Measurements from ENCODE around the gene CYB5R2.

Gene CYB5R2

GRCh38 chr11:7668911-7669310, 4.4 kb downstream of the CYB5R2 start:
- no peak for ATAC-seq
- TF ChIP-seq SNAI2 (CRISPR knock-in tag; IDR thresholded peaks at IDR 0.05) (no peak), GLIS3 (CRISPR knock-in tag; IDR thresholded peaks at IDR 0.05) (no peak), BACH2 (CRISPR knock-in tag; IDR thresholded peaks at IDR 0.05; ENCODE audit: borderline replicate concordance) (no peak), ISL1 (CRISPR knock-in tag; IDR thresholded peaks at IDR 0.05) (no peak), RARB (CRISPR knock-in tag; IDR thresholded peaks at IDR 0.05) (no peak), PATZ1 (CRISPR knock-in tag; IDR thresholded peaks at IDR 0.05; ENCODE audit: borderline replicate concordance) (no peak), ZNF70 (CRISPR knock-in tag; IDR thresholded peaks at IDR 0.05) (no peak)
- TF ChIP-seq, protein P1, sequence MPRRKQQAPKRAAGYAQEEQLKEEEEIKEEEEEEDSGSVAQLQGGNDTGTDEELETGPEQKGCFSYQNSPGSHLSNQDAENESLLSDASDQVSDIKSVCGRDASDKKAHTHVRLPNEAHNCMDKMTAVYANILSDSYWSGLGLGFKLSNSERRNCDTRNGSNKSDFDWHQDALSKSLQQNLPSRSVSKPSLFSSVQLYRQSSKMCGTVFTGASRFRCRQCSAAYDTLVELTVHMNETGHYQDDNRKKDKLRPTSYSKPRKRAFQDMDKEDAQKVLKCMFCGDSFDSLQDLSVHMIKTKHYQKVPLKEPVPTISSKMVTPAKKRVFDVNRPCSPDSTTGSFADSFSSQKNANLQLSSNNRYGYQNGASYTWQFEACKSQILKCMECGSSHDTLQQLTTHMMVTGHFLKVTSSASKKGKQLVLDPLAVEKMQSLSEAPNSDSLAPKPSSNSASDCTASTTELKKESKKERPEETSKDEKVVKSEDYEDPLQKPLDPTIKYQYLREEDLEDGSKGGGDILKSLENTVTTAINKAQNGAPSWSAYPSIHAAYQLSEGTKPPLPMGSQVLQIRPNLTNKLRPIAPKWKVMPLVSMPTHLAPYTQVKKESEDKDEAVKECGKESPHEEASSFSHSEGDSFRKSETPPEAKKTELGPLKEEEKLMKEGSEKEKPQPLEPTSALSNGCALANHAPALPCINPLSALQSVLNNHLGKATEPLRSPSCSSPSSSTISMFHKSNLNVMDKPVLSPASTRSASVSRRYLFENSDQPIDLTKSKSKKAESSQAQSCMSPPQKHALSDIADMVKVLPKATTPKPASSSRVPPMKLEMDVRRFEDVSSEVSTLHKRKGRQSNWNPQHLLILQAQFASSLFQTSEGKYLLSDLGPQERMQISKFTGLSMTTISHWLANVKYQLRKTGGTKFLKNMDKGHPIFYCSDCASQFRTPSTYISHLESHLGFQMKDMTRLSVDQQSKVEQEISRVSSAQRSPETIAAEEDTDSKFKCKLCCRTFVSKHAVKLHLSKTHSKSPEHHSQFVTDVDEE (CRISPR knock-in tag; IDR thresholded peaks at IDR 0.05): no peak
- TF ChIP-seq, protein P2, sequence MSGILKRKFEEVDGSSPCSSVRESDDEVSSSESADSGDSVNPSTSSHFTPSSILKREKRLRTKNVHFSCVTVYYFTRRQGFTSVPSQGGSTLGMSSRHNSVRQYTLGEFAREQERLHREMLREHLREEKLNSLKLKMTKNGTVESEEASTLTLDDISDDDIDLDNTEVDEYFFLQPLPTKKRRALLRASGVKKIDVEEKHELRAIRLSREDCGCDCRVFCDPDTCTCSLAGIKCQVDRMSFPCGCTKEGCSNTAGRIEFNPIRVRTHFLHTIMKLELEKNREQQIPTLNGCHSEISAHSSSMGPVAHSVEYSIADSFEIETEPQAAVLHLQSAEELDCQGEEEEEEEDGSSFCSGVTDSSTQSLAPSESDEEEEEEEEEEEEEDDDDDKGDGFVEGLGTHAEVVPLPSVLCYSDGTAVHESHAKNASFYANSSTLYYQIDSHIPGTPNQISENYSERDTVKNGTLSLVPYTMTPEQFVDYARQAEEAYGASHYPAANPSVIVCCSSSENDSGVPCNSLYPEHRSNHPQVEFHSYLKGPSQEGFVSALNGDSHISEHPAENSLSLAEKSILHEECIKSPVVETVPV (CRISPR knock-in tag; IDR thresholded peaks at IDR 0.05): no peak

GRCh38 chr11:7668464-7668863, 4.8 kb downstream of the CYB5R2 start:
- ATAC-seq: no peak
- TF ChIP-seq GLIS3 (CRISPR knock-in tag; IDR thresholded peaks at IDR 0.05): no peak
- no peak for TF ChIP-seq CSDC2 (CRISPR knock-in tag; IDR thresholded peaks at IDR 0.05)
- no peak for TF ChIP-seq ZFP30 (CRISPR knock-in tag; IDR thresholded peaks at IDR 0.05)
- TF ChIP-seq ZNF565 (CRISPR knock-in tag; conservative IDR thresholded peaks at IDR 0.05; ENCODE audit: low read depth): no peak
- no peak for TF ChIP-seq ARNTL (CRISPR knock-in tag; IDR thresholded peaks at IDR 0.05; ENCODE audit: borderline replicate concordance, low read depth)
- TF ChIP-seq PPARA (CRISPR knock-in tag; IDR thresholded peaks at IDR 0.05; ENCODE audit: borderline replicate concordance): no peak
- no peak for TF ChIP-seq ZNF8 (CRISPR knock-in tag; IDR thresholded peaks at IDR 0.05)
- no peak for TF ChIP-seq OSR1 (CRISPR knock-in tag; IDR thresholded peaks at IDR 0.05)
- TF ChIP-seq ZFP3 (CRISPR knock-in tag; IDR thresholded peaks at IDR 0.05): no peak
- TF ChIP-seq BACH2 (CRISPR knock-in tag; IDR thresholded peaks at IDR 0.05; ENCODE audit: borderline replicate concordance): no peak
- TF ChIP-seq CREB5 (CRISPR knock-in tag; IDR thresholded peaks at IDR 0.05; ENCODE audit: low read depth): no peak
- no peak for TF ChIP-seq TCF4 (CRISPR knock-in tag; IDR thresholded peaks at IDR 0.05; ENCODE audit: borderline replicate concordance)

DNA sequence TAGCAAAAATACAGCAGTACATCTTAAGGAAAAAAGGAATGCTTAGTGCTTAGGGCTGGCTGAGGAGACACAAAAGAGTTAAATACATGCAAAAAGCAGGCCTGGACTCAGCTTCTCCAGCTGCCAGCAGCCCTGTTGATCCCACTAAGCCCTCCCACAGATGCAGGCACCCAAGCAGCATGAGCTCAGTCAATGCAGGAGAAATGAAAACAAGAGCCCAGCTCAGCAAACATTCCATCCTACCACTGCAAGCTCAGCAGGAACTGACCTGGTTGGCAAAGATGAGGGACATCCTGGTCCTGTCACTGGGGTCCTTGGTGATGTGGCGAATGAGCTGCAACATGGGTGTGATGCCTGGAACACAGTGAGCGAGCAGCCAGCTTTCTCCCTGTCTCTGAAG, 5.8 kb downstream of the CYB5R2 start:
- no peak for ATAC-seq
- TF ChIP-seq ESRRG (CRISPR knock-in tag; IDR thresholded peaks at IDR 0.05) (no peak), ZNF565 (CRISPR knock-in tag; conservative IDR thresholded peaks at IDR 0.05; ENCODE audit: low read depth) (no peak), GLIS3 (CRISPR knock-in tag; IDR thresholded peaks at IDR 0.05) (no peak), BACH2 (CRISPR knock-in tag; IDR thresholded peaks at IDR 0.05; ENCODE audit: borderline replicate concordance) (no peak), ISL1 (CRISPR knock-in tag; IDR thresholded peaks at IDR 0.05) (no peak), ZFP3 (CRISPR knock-in tag; IDR thresholded peaks at IDR 0.05) (no peak), TOX (CRISPR knock-in tag; IDR thresholded peaks at IDR 0.05; ENCODE audit: borderline replicate concordance) (no peak), RARB (CRISPR knock-in tag; IDR thresholded peaks at IDR 0.05) (no peak), ZFP30 (CRISPR knock-in tag; IDR thresholded peaks at IDR 0.05) (no peak), ZC3H10 (CRISPR knock-in tag; IDR thresholded peaks at IDR 0.05) (no peak), PPARA (CRISPR knock-in tag; IDR thresholded peaks at IDR 0.05; ENCODE audit: borderline replicate concordance) (no peak), ZNF8 (CRISPR knock-in tag; IDR thresholded peaks at IDR 0.05) (no peak)
- TF ChIP-seq, protein P2 (CRISPR knock-in tag; IDR thresholded peaks at IDR 0.05): no peak
- TF ChIP-seq, protein P1 (CRISPR knock-in tag; IDR thresholded peaks at IDR 0.05): no peak
- TF ChIP-seq, protein P3, sequence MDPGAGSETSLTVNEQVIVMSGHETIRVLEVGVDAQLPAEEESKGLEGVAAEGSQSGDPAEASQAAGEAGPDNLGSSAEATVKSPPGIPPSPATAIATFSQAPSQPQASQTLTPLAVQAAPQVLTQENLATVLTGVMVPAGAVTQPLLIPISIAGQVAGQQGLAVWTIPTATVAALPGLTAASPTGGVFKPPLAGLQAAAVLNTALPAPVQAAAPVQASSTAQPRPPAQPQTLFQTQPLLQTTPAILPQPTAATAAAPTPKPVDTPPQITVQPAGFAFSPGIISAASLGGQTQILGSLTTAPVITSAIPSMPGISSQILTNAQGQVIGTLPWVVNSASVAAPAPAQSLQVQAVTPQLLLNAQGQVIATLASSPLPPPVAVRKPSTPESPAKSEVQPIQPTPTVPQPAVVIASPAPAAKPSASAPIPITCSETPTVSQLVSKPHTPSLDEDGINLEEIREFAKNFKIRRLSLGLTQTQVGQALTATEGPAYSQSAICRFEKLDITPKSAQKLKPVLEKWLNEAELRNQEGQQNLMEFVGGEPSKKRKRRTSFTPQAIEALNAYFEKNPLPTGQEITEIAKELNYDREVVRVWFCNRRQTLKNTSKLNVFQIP (CRISPR knock-in tag; IDR thresholded peaks at IDR 0.05; ENCODE audit: borderline replicate concordance, low read depth): no peak

Measured in SK-N-SH treated with all-trans-retinoic acid at 6 μM for 48 hours (cell line).